Measurements from ENCODE around the gene CDH7. TPM values are rescaled to one million over a fixed set of nuclear protein-coding genes. Genes with fewer than 3 reads are reported as not detected.

CDH7 gene
- total RNA-seq, 4 donors from 2014 or later = not detected

- no peak overlapping the region for H3K4me3 ChIP-seq
- TF ChIP-seq CTCF (IDR thresholded peaks at IDR 0.05) = no peak
- TF ChIP-seq POLR2A (IDR thresholded peaks at IDR 0.05) = no peak
- H3K36me3 ChIP-seq = no peaks in the 10 kb centered on the region
- intact Hi-C loops (cut with DNase I) = no loop called here
- no peaks in the 10 kb centered on the region for H3K9me3 ChIP-seq
- 25 to 28% methylated on average over 7 to 8 of the region's 9 CpGs for WGBS, 2 donors
- no peak for DNase-seq
- no peaks in the 10 kb centered on the region for H3K4me1 ChIP-seq
- no peaks in the 10 kb centered on the region for H3K27me3 ChIP-seq
- H3K27ac ChIP-seq = no peak overlapping the region
Observed at GRCh38 chr18:65725251-65726050, 25.4 kb upstream of the CDH7 start.

DNA sequence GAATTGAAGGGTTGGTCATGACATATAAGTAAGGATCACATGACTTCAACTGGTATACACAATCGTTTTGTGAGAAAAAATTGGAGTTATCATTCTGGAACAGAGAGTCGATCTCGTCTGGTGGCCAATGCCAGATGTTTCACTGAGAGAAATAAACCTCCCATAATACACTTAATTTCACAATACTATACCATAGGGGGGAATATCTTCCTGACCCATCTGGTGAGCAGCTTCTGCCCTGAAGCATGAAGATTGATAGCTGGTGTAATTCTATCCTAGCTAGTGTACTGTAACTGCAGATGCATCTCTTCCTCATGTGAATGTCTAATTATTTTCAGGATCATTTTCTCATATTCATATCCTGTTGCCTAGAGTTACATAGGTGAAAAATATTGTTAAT is 15.7 kb upstream of the CDH7 start:
- H3K4me1 ChIP-seq = no peaks in the 10 kb centered on the region
- H3K27ac ChIP-seq = no peak overlapping the region
- no peak for TF ChIP-seq POLR2A (IDR thresholded peaks at IDR 0.05)
- no peak for TF ChIP-seq CTCF (IDR thresholded peaks at IDR 0.05)
- WGBS, 2 donors = 61 to 70% methylated on average over 3 of the region's 3 CpGs
- H3K36me3 ChIP-seq = no peaks in the 10 kb centered on the region
- no peaks in the 10 kb centered on the region for H3K9me3 ChIP-seq
- H3K4me3 ChIP-seq = no peak overlapping the region
- no peaks in the 10 kb centered on the region for H3K27me3 ChIP-seq
- DNase-seq = no peak
- intact Hi-C loops (cut with DNase I) = no loop called here

DNA sequence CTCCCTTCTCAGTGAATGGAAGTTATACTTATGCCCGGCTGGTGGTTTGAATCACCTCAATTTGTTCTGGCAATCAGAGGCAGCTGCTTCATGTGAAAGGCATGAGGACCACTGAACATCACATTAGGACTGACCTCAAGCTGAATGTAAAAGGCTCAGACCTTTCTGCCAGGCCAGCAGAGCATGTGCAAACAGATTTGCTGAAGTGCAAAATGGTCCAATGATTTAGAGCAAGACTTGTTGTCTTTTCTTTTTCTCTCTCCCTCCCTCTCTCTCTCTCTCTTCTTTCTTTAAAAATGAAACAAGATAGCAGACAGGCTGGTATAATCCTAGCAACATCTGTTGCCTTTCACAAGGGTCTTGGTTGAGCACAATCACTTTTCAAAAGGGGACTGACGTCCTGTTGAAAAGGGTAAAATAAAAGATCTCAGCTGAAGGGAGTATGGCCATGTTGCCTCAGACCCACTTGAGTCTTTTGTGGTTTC is 13.3 kb upstream of the CDH7 start:
- no peaks in the 10 kb centered on the region for H3K4me1 ChIP-seq
- H3K27me3 ChIP-seq = no peaks in the 10 kb centered on the region
- no peak overlapping the region for H3K27ac ChIP-seq
- TF ChIP-seq POLR2A (IDR thresholded peaks at IDR 0.05) (no peak), CTCF (IDR thresholded peaks at IDR 0.05) (no peak)
- 37 to 42% methylated on average over 2 of the region's 2 CpGs for WGBS, 2 donors
- no peak for DNase-seq
- no peak overlapping the region for H3K4me3 ChIP-seq
- H3K9me3 ChIP-seq = no peaks in the 10 kb centered on the region
- intact Hi-C loops (cut with DNase I) = no loop called here
- H3K36me3 ChIP-seq = no peaks in the 10 kb centered on the region

GRCh38 chr18:65746936-65747335 is 3.9 kb upstream of the CDH7 start:
- intact Hi-C loops (cut with DNase I) = no loop called here
- H3K27ac ChIP-seq = no peak overlapping the region
- no peak overlapping the region for H3K4me3 ChIP-seq
- no peaks in the 10 kb centered on the region for H3K36me3 ChIP-seq
- H3K4me1 ChIP-seq = peaks cover 0 to 13% (median 4%) of the 10 kb centered on the region in 3 donors
- H3K27me3 ChIP-seq = peaks cover 0 to 29% (median 0%) of the 10 kb centered on the region in 4 donors
- no peak for DNase-seq
- WGBS, 2 donors = 35 to 46% methylated on average over 3 of the region's 3 CpGs
- no peaks in the 10 kb centered on the region for H3K9me3 ChIP-seq
- no peak for TF ChIP-seq POLR2A (IDR thresholded peaks at IDR 0.05)
- TF ChIP-seq CTCF (IDR thresholded peaks at IDR 0.05) = no peak

DNA sequence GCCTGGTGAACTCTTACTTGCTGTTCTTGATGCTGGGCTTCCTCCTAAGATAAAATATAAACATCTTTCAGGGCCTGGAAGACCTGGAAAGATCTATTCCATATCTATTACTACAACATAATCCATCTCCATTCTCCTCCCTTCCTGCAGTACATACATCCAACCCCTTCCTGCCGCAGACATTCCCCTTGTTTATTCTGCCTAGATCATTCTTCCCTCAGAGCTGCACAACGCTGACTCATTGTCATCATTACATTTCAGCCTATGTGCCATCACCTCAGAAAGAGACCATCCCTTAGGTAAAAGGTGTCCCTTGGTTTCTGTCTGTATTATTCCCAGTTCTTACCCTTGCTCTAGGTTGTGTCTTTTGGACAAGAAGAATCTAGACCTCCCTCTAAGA is 2.5 kb upstream of the CDH7 start:
- Histone ChIP-seq H3K27ac (no peak overlapping the region), H3K4me1 (peaks cover 0 to 13% (median 4%) of the 10 kb centered on the region in 3 donors), H3K36me3 (no peaks in the 10 kb centered on the region), H3K27me3 (peaks cover 0 to 29% (median 0%) of the 10 kb centered on the region in 4 donors), H3K4me3 (no peak overlapping the region), H3K9me3 (no peaks in the 10 kb centered on the region)
- intact Hi-C loops (cut with DNase I) = no loop called here
- TF ChIP-seq POLR2A (IDR thresholded peaks at IDR 0.05) (no peak), CTCF (IDR thresholded peaks at IDR 0.05) (no peak)
- WGBS, 2 donors = 52 to 62% methylated on average over 2 of the region's 2 CpGs
- DNase-seq = no peak

Data from esophagus squamous epithelium (tissue), 5 donors.